ENCODE measurements around the gene BFSP1.

DNA sequence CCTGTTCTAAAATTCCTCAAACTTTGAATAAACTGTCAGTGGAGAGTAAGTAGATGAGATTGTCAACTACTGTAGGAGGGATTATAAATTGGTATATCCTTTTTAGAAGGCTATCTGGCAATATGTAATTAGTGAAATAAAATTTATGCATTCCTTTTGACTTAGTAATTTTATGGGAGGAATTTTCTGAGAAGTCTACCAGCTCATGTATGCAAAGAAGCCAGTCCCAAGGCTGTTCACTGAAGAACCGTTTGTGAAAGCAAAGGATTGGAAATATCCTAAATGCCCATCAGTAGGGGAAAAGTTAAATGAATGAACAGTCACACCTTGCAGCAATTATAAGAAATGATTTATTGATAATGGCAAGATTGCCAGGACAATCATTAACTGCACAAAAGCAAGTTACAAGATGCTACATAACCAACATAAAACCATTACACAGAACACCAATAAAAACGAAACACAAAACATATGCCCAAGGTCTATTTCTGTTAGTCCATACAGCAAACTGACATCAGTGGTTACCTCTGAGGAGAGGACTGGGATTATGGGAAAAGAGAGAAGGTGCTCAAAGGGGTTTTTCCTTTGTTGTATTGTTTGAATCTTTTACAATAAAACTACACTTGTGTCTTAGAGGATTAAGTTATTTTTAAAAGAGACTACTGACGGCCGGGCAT lies 34.1 kb upstream of the BFSP1 start:
- TF ChIP-seq, protein P1, sequence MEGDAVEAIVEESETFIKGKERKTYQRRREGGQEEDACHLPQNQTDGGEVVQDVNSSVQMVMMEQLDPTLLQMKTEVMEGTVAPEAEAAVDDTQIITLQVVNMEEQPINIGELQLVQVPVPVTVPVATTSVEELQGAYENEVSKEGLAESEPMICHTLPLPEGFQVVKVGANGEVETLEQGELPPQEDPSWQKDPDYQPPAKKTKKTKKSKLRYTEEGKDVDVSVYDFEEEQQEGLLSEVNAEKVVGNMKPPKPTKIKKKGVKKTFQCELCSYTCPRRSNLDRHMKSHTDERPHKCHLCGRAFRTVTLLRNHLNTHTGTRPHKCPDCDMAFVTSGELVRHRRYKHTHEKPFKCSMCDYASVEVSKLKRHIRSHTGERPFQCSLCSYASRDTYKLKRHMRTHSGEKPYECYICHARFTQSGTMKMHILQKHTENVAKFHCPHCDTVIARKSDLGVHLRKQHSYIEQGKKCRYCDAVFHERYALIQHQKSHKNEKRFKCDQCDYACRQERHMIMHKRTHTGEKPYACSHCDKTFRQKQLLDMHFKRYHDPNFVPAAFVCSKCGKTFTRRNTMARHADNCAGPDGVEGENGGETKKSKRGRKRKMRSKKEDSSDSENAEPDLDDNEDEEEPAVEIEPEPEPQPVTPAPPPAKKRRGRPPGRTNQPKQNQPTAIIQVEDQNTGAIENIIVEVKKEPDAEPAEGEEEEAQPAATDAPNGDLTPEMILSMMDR (IDR thresholded peaks at IDR 0.05) = no peak
- TF ChIP-seq POLR2A (IDR thresholded peaks at IDR 0.05) = no peak
